Duodenal mucosa (tissue), 2 donors: ENCODE data around the gene SYNJ2.

Experiments
- H3K27ac ChIP-seq: one replicate; pipeline ENCODE4 v1.7.0; 2013; ENCODE audit warnings: low read depth, low read length
- H3K27me3 ChIP-seq, 2 donors: one replicate each; pipeline ENCODE4 v1.7.0; 2013; ENCODE audit warnings: low read length in 2 of 2, control low read depth in 1 of 2; ENCODE audit not compliant: insufficient read depth in 2 of 2, control insufficient read depth in 1 of 2
- H3K36me3 ChIP-seq, 2 donors: one replicate each; pipeline ENCODE4 v1.7.0; 2013; ENCODE audit warnings: low read length in 2 of 2, control low read depth in 1 of 2; ENCODE audit not compliant: insufficient read depth in 2 of 2, control insufficient read depth in 1 of 2
- H3K4me1 ChIP-seq, 2 donors: one replicate each; pipeline ENCODE4 v1.7.0; 2013; ENCODE audit warnings: low read length in 2 of 2, control low read depth in 1 of 2; ENCODE audit not compliant: insufficient read depth in 2 of 2, control insufficient read depth in 1 of 2
- H3K4me3 ChIP-seq, 2 donors: one replicate each; pipeline ENCODE4 v1.7.0; 2013; ENCODE audit warnings: low read length in 2 of 2, low read depth in 1 of 2
- H3K9ac ChIP-seq, 2 donors: one replicate each; pipeline ENCODE4 v1.7.0; 2013; ENCODE audit warnings: low read length in 2 of 2, low read depth in 1 of 2
- H3K9me3 ChIP-seq, 2 donors: one replicate each; pipeline ENCODE4 v1.7.0; 2013; ENCODE audit warnings: low read length in 2 of 2, control low read depth in 1 of 2; ENCODE audit not compliant: control insufficient read depth in 1 of 2

The SYNJ2 gene

GRCh38 chr6:158047563-158048323, 66.1 kb downstream of the SYNJ2 start:
- Histone ChIP-seq H3K9me3 (no peaks in the 10 kb centered on the region), H3K27me3 (no peaks in the 10 kb centered on the region), H3K27ac (no peak overlapping the region), H3K4me1 (peaks cover 24% of the 10 kb centered on the region in 2 donors), H3K36me3 (peaks cover 0 to 27% of the 10 kb centered on the region in 2 donors), H3K9ac (no peak overlapping the region), H3K4me3 (no peak overlapping the region)

DNA sequence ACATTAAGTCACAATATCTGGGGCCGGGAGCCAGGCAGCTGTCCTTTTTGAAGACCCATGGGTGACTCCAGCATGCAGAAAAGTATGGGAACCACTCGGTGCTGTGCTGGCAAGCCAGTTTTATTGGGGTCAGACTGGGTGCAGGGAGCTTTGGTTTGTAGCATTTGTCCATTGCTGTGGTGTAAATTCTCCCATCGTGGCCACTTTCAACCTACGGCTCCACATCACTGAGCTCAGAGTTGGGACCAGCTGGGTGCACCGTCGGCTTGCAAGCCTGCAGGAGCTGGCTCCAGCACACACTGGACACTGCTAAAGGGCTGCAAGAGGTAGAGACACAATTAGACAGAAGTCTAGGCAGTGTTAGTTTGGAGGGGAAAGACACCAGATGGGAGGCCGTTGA, 66.9 kb downstream of the SYNJ2 start:
- no peak overlapping the region for H3K9ac ChIP-seq

GRCh38 chr6:158049055-158050028, 67.7 kb downstream of the SYNJ2 start:
- H3K9me3 ChIP-seq = no peaks in the 10 kb centered on the region
- no peak overlapping the region for H3K27ac ChIP-seq

More for the DNA sequence above, 66.9 kb downstream of the SYNJ2 start:
- Histone ChIP-seq H3K36me3 (peaks cover 0 to 24% of the 10 kb centered on the region in 2 donors), H3K4me1 (peaks cover 24% of the 10 kb centered on the region in 2 donors), H3K4me3 (no peak overlapping the region), H3K27ac (no peak overlapping the region), H3K27me3 (no peaks in the 10 kb centered on the region), H3K9me3 (no peaks in the 10 kb centered on the region)

DNA sequence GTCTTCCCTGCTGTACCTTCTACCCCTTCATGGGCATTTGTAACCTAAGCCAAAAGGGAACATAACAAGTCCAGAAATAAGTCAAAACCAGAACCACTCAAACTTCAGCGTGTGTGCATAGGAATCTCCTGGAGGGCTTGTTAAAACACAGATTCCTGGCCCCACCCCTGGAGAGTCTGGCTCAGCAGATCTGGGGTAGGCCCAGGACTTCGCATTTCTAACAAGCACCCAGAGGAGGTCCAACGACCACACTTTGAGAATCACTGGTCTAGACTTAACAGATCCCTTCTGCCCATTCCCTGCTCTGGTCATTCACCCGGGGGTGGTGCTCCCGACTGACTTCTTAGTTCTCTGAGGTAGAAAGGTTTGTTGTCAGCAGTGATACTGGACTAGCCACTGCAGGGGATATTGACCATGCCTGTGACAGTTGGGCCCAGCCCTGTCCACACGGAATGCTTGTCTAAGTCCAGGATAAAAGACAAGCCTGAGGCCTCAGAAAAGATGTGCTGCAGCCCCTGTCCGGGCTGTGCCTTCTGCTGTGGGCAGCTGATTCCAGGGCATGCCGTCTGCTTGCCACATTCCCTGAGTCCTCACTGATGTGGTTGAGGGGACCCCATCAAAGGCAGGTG, 68.6 kb downstream of the SYNJ2 start:
- Histone ChIP-seq H3K27ac (no peak overlapping the region), H3K4me3 (no peak overlapping the region), H3K27me3 (no peaks in the 10 kb centered on the region), H3K4me1 (peaks cover 15% of the 10 kb centered on the region in 2 donors), H3K9ac (no peak overlapping the region), H3K9me3 (no peaks in the 10 kb centered on the region), H3K36me3 (peaks cover 4 to 31% of the 10 kb centered on the region in 2 donors)

More at GRCh38 chr6:158049055-158050028, 67.7 kb downstream of the SYNJ2 start:
- Histone ChIP-seq H3K4me3 (no peak overlapping the region), H3K27me3 (no peaks in the 10 kb centered on the region), H3K36me3 (peaks cover 0 to 25% of the 10 kb centered on the region in 2 donors), H3K4me1 (peaks cover 18% of the 10 kb centered on the region in 2 donors), H3K9ac (no peak overlapping the region)

DNA sequence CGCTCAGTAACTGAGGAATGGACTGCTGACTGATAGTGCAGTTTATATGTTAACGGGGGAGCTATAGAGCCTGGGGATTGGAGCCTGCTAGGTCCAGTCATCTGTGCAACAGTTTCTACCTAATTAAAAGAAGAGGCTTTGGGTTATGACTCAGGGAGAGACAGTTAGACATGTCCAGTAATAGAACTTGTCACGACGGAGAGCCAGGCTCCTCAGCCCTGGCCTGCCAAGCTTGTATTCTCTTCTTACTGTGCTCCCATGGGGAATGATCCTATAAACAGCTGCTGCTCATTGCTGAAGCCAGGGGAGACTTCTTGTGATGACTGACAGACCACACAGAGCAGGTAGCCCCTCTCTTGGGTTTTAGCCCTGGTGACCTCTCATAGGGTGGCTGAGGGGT, 69.3 kb downstream of the SYNJ2 start:
- H3K4me3 ChIP-seq = no peak overlapping the region
- H3K27ac ChIP-seq = no peak overlapping the region
- peaks cover 15% of the 10 kb centered on the region in 2 donors for H3K4me1 ChIP-seq
- no peak overlapping the region for H3K9ac ChIP-seq
- H3K36me3 ChIP-seq = peaks cover 4 to 35% of the 10 kb centered on the region in 2 donors
- no peaks in the 10 kb centered on the region for H3K9me3 ChIP-seq
- H3K27me3 ChIP-seq = no peaks in the 10 kb centered on the region

DNA sequence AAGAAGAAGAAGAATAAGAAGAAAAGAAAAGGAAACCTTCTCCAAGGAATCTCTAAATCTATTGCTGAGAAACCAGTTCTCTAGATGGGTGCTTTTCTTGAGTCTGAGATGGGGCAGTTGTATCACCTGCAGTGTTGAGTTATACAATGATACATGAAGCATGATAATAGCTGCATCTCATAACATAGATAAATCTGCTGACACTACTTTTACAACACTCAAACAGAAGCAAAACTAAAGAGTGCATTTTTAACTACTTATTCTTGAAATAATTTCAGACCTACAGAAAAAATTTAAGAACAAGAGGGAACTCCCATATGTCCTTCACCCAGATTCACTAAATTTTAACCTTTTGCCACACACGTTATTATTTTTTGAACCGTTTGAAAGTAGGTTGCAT, 70.3 kb downstream of the SYNJ2 start:
- Histone ChIP-seq H3K27ac (no peak overlapping the region), H3K9ac (no peak overlapping the region), H3K9me3 (no peaks in the 10 kb centered on the region), H3K4me3 (no peak overlapping the region), H3K27me3 (no peaks in the 10 kb centered on the region), H3K4me1 (peaks cover 10 to 14% of the 10 kb centered on the region in 2 donors), H3K36me3 (peaks cover 10 to 45% of the 10 kb centered on the region in 2 donors)

GRCh38 chr6:158053377-158054313, 72.0 kb downstream of the SYNJ2 start:
- Histone ChIP-seq H3K4me3 (no peak overlapping the region), H3K36me3 (peaks cover 10 to 42% of the 10 kb centered on the region in 2 donors), H3K27me3 (no peaks in the 10 kb centered on the region), H3K27ac (no peak overlapping the region), H3K9ac (no peak overlapping the region), H3K4me1 (peaks cover 5 to 7% of the 10 kb centered on the region in 2 donors), H3K9me3 (no peaks in the 10 kb centered on the region)

GRCh38 chr6:158056355-158056754, 74.7 kb downstream of the SYNJ2 start:
- no peak overlapping the region for H3K9ac ChIP-seq
- H3K4me3 ChIP-seq = no peak overlapping the region
- no peaks in the 10 kb centered on the region for H3K9me3 ChIP-seq
- H3K27me3 ChIP-seq = no peaks in the 10 kb centered on the region
- H3K27ac ChIP-seq = no peak overlapping the region
- peaks cover 8% of the 10 kb centered on the region in 2 donors for H3K4me1 ChIP-seq
- peaks cover 10 to 31% of the 10 kb centered on the region in 2 donors for H3K36me3 ChIP-seq

- Histone ChIP-seq H3K9me3 (no peaks in the 10 kb centered on the region), H3K4me3 (no peak overlapping the region), H3K27ac (no peak overlapping the region), H3K27me3 (no peaks in the 10 kb centered on the region), H3K36me3 (peaks cover 10 to 34% of the 10 kb centered on the region in 2 donors), H3K9ac (no peak overlapping the region), H3K4me1 (peaks cover 8% of the 10 kb centered on the region in 2 donors)
Measured at GRCh38 chr6:158056804-158057203, 75.1 kb downstream of the SYNJ2 start.
